Effector memory CD4-positive, alpha-beta T cell (primary cell): ENCODE results near the gene USF3.

Experiments
- DNase-seq, 3 donors: peaks; one replicate each; pipeline ENCODE4 v3.0.0-alpha.2; 2020
- H3K27ac ChIP-seq: 2 replicates; pipeline ENCODE4 v1.7.0; 2013; ENCODE audit warnings: mild to moderate bottlenecking, low read length, moderate library complexity; ENCODE audit not compliant: insufficient read depth, poor library complexity, severe bottlenecking
- H3K27me3 ChIP-seq: replicated peaks from 2 replicates; pipeline ENCODE4 v1.7.0; 2013; ENCODE audit warnings: mild to moderate bottlenecking, low read length; ENCODE audit not compliant: insufficient read depth, control insufficient read depth, poor library complexity, severe bottlenecking
- H3K36me3 ChIP-seq: 2 replicates; pipeline ENCODE4 v1.7.0; 2013; ENCODE audit warnings: mild to moderate bottlenecking, low read length, moderate library complexity; ENCODE audit not compliant: control insufficient read depth, insufficient read depth
- H3K4me1 ChIP-seq: 2 replicates; pipeline ENCODE4 v1.7.0; 2013; ENCODE audit warnings: low read length, mild to moderate bottlenecking; ENCODE audit not compliant: control insufficient read depth, insufficient read depth, poor library complexity, severe bottlenecking
- H3K4me3 ChIP-seq: 2 replicates; pipeline ENCODE4 v1.7.0; 2013; ENCODE audit warnings: low read length, low read depth, mild to moderate bottlenecking; ENCODE audit not compliant: insufficient read depth, poor library complexity, severe bottlenecking
- H3K9me3 ChIP-seq: 2 replicates; pipeline ENCODE4 v1.7.0; 2013; ENCODE audit warnings: mild to moderate bottlenecking, low read length, moderate library complexity; ENCODE audit not compliant: control insufficient read depth

Gene USF3

DNA sequence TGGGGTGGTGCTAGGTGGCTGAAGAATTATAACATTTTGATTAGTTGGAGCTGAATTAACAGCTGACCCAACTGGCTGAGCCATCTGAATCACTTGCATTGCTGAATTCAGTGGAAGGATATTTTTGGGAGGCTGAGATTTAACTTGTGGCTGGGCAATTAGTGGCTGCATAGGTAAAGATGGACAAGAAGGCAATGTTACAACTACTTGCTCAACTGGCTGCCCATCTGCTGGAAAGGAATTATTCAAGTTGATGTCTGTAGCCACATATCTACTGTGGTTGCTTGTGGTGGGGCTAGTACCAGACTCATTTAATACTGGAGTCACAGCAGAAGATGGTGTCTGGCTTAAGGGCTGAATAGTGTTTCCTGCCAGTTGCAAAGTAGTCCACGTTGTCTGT lies 36.4 kb downstream of the USF3 start:
- no peak for DNase-seq
- Histone ChIP-seq H3K27me3 (no peaks in the 10 kb centered on the region), H3K9me3 (no peaks in the 10 kb centered on the region), H3K36me3 (peaks cover 41% of the 10 kb centered on the region), H3K27ac (no peak overlapping the region), H3K4me1 (no peaks in the 10 kb centered on the region), H3K4me3 (no peak overlapping the region)

DNA sequence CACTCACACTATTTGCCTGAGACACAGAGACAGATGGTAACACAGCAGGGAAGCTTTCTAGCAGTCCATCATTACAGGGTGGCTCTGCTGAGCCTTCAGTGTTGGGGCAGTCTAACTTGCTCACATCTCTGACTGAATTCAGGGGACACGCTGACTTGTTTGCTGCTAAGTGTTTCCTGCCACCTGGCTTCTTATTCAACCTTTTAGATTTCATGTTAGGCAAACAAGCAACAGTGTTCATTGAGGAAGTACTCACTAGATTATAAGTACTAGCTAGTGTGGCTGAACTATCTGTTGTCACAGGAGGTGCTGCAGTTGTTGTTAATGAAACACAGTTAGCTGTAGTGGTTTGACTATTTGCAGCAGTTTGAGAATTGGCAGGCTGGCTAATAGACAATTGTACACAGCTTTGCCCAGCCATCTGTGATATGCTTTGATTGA lies 37.3 kb downstream of the USF3 start:
- Histone ChIP-seq H3K27ac (no peak overlapping the region), H3K36me3 (peaks cover 41% of the 10 kb centered on the region), H3K9me3 (no peaks in the 10 kb centered on the region), H3K27me3 (no peaks in the 10 kb centered on the region), H3K4me3 (no peak overlapping the region), H3K4me1 (no peaks in the 10 kb centered on the region)
- no peak for DNase-seq

DNA sequence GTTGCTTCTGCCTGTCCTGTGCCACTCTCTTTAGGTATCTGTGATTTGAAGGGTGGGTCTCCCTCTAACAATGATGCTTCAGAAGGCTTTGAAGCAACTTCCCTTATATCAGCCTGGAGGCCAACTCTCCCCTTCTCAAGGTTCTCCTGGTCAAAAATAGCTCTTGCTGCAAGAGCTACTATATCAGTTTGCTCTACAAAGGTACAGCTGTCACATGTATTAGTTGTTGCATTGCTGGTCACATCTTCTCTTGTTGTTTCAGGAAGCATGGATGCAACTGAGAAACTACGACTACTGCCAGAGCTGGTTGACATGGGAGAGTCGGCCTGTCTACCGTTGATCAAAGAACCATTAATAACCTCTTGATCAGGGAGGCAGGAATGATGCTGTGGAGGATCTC lies 38.3 kb downstream of the USF3 start:
- no peak overlapping the region for H3K27ac ChIP-seq
- no peak overlapping the region for H3K4me3 ChIP-seq
- DNase-seq: no peak
- no peaks in the 10 kb centered on the region for H3K4me1 ChIP-seq
- no peaks in the 10 kb centered on the region for H3K27me3 ChIP-seq
- no peaks in the 10 kb centered on the region for H3K9me3 ChIP-seq
- peaks cover 35% of the 10 kb centered on the region for H3K36me3 ChIP-seq

DNA sequence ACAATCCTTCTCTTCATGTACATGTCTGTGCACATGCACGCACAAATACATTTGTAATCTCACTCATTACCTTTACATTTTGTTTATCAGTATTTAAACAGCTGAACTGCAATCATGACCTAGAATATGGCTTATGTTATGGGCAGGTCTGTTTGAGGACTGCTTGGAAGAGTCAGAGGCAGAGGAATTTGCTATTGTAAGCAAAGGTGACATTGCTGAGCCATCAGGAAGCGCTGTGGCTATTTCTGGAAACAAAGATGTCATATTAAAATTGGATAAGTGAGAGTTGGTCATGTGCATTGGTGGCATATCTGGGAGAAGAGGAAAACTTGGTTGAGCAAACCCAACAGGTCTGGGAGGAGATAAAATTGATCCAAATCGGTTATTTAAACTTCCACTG lies 41.6 kb downstream of the USF3 start:
- Histone ChIP-seq H3K4me1 (no peaks in the 10 kb centered on the region), H3K4me3 (no peak overlapping the region), H3K27ac (no peak overlapping the region), H3K27me3 (no peaks in the 10 kb centered on the region), H3K36me3 (peaks cover 22% of the 10 kb centered on the region), H3K9me3 (no peaks in the 10 kb centered on the region)
- no peak for DNase-seq

DNA sequence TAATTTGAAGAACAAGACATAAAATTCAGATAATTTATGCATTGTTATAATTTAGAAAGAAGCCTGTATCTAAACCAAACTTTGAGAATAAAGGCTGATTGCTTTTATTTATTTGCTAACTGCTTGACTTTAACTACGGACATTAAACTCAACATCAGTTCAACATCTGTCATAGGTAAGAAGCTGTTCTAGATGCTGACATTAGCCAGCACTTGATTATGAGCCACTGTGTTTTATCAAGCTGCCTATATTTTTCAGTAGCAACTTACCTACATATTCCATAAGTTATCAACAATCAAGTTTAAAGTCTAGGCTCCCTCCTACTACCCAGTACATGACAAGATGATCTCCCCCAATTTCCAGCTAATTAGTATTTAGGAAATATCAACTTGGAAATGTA lies 42.1 kb downstream of the USF3 start:
- no peak overlapping the region for H3K27ac ChIP-seq
- no peak for DNase-seq
- no peaks in the 10 kb centered on the region for H3K27me3 ChIP-seq
- no peak overlapping the region for H3K4me3 ChIP-seq
- H3K36me3 ChIP-seq: peaks cover 16% of the 10 kb centered on the region
- no peaks in the 10 kb centered on the region for H3K4me1 ChIP-seq
- H3K9me3 ChIP-seq: no peaks in the 10 kb centered on the region

DNA sequence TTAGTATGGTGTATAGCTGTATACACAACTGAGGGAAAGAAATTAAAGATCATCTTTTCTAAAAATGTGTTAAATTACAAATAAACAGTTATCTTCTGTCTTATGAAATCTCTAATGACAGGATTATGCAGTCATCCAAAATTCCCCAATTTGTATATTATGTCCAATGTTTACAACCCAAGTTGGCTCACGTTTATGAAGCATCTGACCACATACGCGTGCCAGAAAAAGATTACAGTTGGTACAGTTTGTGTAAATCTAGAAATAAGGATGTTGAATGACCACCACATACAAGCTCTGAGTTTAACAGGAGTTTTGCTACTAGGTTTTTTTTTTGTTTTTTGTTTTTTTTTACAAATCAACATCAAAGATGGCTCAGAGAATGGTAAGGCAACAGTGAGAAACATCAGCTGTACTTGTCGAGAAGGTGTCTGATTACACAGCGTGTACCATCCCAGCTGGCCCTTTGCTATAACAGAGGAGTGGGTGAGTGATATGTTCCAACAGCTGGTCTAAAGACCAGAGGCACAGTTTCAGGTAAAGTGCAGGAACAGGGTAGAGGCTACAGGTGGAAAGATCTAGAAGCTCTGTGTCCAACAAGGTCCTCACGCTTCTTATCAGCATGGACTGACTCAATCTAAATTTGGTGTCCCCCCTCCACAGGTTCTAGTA lies 47.1 kb downstream of the USF3 start:
- Histone ChIP-seq H3K36me3 (no peaks in the 10 kb centered on the region), H3K27me3 (no peaks in the 10 kb centered on the region), H3K27ac (no peak overlapping the region), H3K9me3 (peaks cover 14% of the 10 kb centered on the region), H3K4me1 (no peaks in the 10 kb centered on the region), H3K4me3 (no peak overlapping the region)
- no peak for DNase-seq

DNA sequence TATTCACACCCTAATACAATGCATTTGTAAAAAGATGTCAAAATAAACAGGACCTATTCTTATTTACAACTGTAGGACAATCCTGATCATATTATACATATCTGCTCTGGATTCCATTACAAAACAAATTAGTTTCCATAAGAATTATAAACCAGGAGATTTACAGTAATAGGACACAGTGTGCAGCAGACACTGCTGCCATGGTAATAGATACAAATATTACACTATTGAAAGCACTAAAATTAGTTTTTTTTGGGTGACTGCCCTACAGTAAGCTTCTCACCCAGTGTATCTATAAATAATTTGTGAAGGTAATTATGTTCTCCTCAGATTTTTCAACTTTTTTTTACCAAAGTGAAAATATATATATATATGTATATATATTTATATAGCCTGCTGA lies 47.9 kb downstream of the USF3 start:
- Histone ChIP-seq H3K27ac (no peak overlapping the region), H3K4me1 (no peaks in the 10 kb centered on the region), H3K9me3 (peaks cover 14% of the 10 kb centered on the region), H3K27me3 (no peaks in the 10 kb centered on the region), H3K4me3 (no peak overlapping the region), H3K36me3 (no peaks in the 10 kb centered on the region)
- no peak for DNase-seq

DNA sequence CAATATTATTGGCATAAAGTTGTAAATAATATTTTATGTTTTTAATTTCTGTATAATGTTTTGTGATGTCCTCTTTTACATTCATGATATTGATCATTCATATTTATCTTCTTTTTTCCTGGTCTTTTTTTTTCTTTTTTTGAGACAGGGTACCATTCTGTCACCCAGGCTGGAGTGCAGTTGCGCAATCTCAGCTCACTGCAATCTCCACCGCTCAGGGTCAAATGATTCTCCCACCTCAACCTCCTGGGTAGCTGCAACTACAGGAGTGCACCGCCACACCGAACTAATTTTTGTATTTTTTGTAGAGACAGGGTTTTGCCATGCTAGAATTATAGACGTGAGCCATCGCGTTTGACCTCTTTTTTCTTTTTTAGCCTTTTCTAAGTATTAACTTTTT lies 52.9 kb downstream of the USF3 start:
- Histone ChIP-seq H3K36me3 (no peaks in the 10 kb centered on the region), H3K9me3 (peaks cover 14% of the 10 kb centered on the region), H3K27ac (no peak overlapping the region), H3K27me3 (no peaks in the 10 kb centered on the region), H3K4me1 (no peaks in the 10 kb centered on the region), H3K4me3 (no peak overlapping the region)
- no peak for DNase-seq

DNA sequence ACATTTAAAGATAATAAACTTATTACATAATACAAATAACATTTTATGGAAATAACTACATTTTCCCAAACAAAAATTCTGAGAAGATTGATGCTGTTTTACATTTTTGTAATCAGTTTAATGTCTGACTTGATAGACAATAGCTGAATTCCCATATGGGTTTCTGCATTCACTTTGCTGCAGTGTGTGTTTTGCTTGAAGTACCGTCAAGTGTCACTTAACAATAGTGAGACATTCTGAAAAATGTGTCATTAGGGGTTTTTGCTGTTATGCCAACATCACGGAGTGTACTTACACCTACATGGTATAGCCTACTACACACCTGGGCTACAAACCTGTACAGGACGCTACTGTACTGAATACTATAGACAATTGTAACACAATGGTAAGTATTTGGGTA lies 57.5 kb downstream of the USF3 start:
- Histone ChIP-seq H3K9me3 (no peaks in the 10 kb centered on the region), H3K27me3 (no peaks in the 10 kb centered on the region), H3K4me3 (no peak overlapping the region), H3K27ac (no peak overlapping the region), H3K4me1 (no peaks in the 10 kb centered on the region), H3K36me3 (no peaks in the 10 kb centered on the region)
- no peak for DNase-seq

DNA sequence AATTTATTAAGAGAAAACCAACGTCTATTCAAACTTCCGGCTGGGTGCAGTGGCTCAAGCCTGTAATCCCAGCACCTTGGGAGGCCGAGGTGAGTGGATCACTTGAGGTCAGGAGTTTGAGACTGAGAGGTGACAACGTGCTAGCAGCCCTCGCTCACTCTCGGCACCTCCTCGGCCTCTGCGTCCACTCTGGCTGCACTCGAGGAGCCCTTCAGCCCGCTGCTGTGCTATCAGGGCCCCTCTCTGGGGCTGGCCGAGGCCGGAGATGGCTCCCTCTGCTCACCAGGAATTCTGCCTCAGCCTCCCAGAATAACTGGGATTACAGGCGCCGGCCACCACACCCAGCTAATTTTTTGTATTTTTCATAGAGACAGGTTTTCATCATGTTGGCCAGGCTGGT lies 58.7 kb downstream of the USF3 start:
- Histone ChIP-seq H3K36me3 (no peaks in the 10 kb centered on the region), H3K4me3 (no peak overlapping the region), H3K27ac (no peak overlapping the region), H3K9me3 (no peaks in the 10 kb centered on the region), H3K4me1 (no peaks in the 10 kb centered on the region), H3K27me3 (no peaks in the 10 kb centered on the region)
- DNase-seq: no peak
